A673 (cell line): ENCODE measurements around the gene FRMD1.

Experiments used
- CTCF ChIP-seq: fragments of 300-800, 200-600 bp; sonication (generic); conservative IDR thresholded peaks from 2 replicates; pipeline ENCODE4 v1.5.1; 2017; ENCODE audit warnings: low read depth, mild to moderate bottlenecking, antibody characterized with exemption, low read length, moderate library complexity, mixed read lengths
- EZH2 ChIP-seq: fragments of 200-600 bp; sonication (generic); IDR thresholded peaks from 2 replicates; pipeline ENCODE4 v1.6.1; 2017; ENCODE audit warnings: borderline replicate concordance, low read depth, mild to moderate bottlenecking, mixed read lengths, antibody characterized with exemption, low read length; ENCODE audit not compliant: poor library complexity, severe bottlenecking

- TF ChIP-seq CTCF = no peak
- no peak for TF ChIP-seq EZH2
Measured at GRCh38 chr6:168104636-168105035, 25.6 kb upstream of the FRMD1 start.
